B cell (primary cell): ENCODE data around the gene IFITM1. TPM values are rescaled to one million over a fixed set of nuclear protein-coding genes. Genes with fewer than 3 reads are reported as not detected.
A peak's percentile ranks its signal among the peaks of the same experiment; 100 is the strongest.

ENCODE experiments used
- ATAC-seq: fragments of 200-7000 bp; cut with Tn5 transposase; one replicate; pipeline ENCODE4 v1.10.0; 2021; ENCODE audit warnings: low read depth, mild to moderate bottlenecking, moderate number of reproducible peaks, moderate library complexity
- CTCF ChIA-PET: fragments of 350-600 bp; sonication (Branson Sonifier 250); formaldehyde crosslinking; loops from one replicate; lab custom pipeline; 2021; ENCODE audit warnings: antibody characterized with exemption, inconsistent platforms; lab: Charles Lee
- POLR2A ChIA-PET: fragments of 350-600 bp; sonication (Branson Sonifier 250); formaldehyde crosslinking; loops from one replicate; lab custom pipeline; 2021; ENCODE audit warnings: antibody characterized with exemption; lab: Charles Lee
- DNase-seq: peaks from one replicate; pipeline ENCODE4 v3.0.0; 2013
- H2AFZ ChIP-seq: 2 replicates; pipeline ENCODE4 v1.6.1; 2012; ENCODE audit warnings: mild to moderate bottlenecking, low read depth, low read length; ENCODE audit not compliant: insufficient read depth, poor library complexity, severe bottlenecking
- H3K27ac ChIP-seq, 2 donors: 1 replicate in 1 of 2; 2 replicates in 1 of 2; pipeline ENCODE4 v1.5.1; 2012 to 2013; ENCODE audit warnings: low read length in 2 of 2, mild to moderate bottlenecking in 2 of 2, moderate library complexity in 1 of 2
- H3K27me3 ChIP-seq, 4 experiments: fragments of 200-600 bp in 1 of 4; sonication (generic) in 1 of 4; replicated peaks in 1 of 4; 1 replicate in 2 of 4; 2 replicates in 2 of 4; pipeline versions ENCODE4 v1.6.1 to v1.7.0; 2013 to 2016; ENCODE audit warnings: low read length in 3 of 4, mild to moderate bottlenecking in 2 of 4, mixed read lengths in 1 of 4, moderate library complexity in 1 of 4; ENCODE audit not compliant: insufficient read depth in 4 of 4, control insufficient read depth in 3 of 4; ENCODE audit errors: control extremely low read depth in 1 of 4
- H3K36me3 ChIP-seq, 2 experiments: replicated peaks in 1 of 2; 1 replicate in 1 of 2; 2 replicates in 1 of 2; pipeline versions ENCODE4 v1.6.1 to v1.7.1; 2013; ENCODE audit warnings: low read length in 1 of 2; ENCODE audit not compliant: insufficient read depth in 2 of 2, control insufficient read depth in 1 of 2; ENCODE audit errors: control extremely low read depth in 1 of 2, extremely low read depth in 1 of 2
- H3K4me1 ChIP-seq, 2 donors: fragments of 200-600 bp in 1 of 2; sonication (generic) in 1 of 2; 1 replicate in 1 of 2; 2 replicates in 1 of 2; pipeline versions ENCODE4 v1.5.1 to v1.6.1; 2013 to 2017; ENCODE audit warnings: low read length in 2 of 2; ENCODE audit not compliant: control insufficient read depth in 2 of 2, insufficient read depth in 2 of 2
- H3K4me2 ChIP-seq: replicated peaks from 2 replicates; pipeline ENCODE3; 2012; ENCODE audit warnings: mild to moderate bottlenecking, low read depth, low read length; ENCODE audit not compliant: poor library complexity, severe bottlenecking
- H3K4me3 ChIP-seq, 5 experiments: fragments of 200-600 bp in 1 of 5; sonication (generic) in 1 of 5; 1 replicate in 3 of 5; 2 replicates in 2 of 5; pipeline versions ENCODE4 v1.5.1 to v1.7.0; 2011 to 2016; ENCODE audit warnings: low read length in 4 of 5, mild to moderate bottlenecking in 4 of 5, low read depth in 2 of 5, control low read depth in 1 of 5, moderate library complexity in 1 of 5; ENCODE audit not compliant: insufficient read depth in 1 of 5; ENCODE audit errors: control extremely low read depth in 1 of 5, extremely low read depth in 1 of 5
- H3K79me2 ChIP-seq: fragments of 200-600 bp; sonication (generic); one replicate; pipeline ENCODE4 v1.6.0; 2016; ENCODE audit warnings: low read length; ENCODE audit not compliant: control insufficient read depth, insufficient read depth
- H3K9ac ChIP-seq: fragments of 200-600 bp; sonication (generic); 2 replicates; pipeline ENCODE4 v1.6.1; 2017; ENCODE audit warnings: mild to moderate bottlenecking, low read length, moderate library complexity
- H3K9me3 ChIP-seq, 3 donors: one replicate each; pipeline versions ENCODE4 v1.6.1 to v1.7.1; 2013; ENCODE audit warnings: low read length in 2 of 3; ENCODE audit not compliant: control insufficient read depth in 2 of 3, insufficient read depth in 1 of 3; ENCODE audit errors: control extremely low read depth in 1 of 3
- H4K20me1 ChIP-seq: 2 replicates; pipeline ENCODE4 v1.6.0; 2012; ENCODE audit warnings: mild to moderate bottlenecking, low read length; ENCODE audit not compliant: insufficient read depth, control insufficient read depth, poor library complexity, severe bottlenecking
- H3K27ac Mint-ChIP-seq: one replicate; pipeline ENCODE4 v1.8.0; 2021; ENCODE audit warnings: mixed read lengths
- H3K27me3 Mint-ChIP-seq: one replicate; pipeline ENCODE4 v1.8.0; 2021; ENCODE audit warnings: mixed read lengths
- H3K4me1 Mint-ChIP-seq: one replicate; pipeline ENCODE4 v1.8.0; 2021; ENCODE audit warnings: mixed read lengths
- H3K4me3 Mint-ChIP-seq: one replicate; pipeline ENCODE4 v1.8.0; 2021; ENCODE audit warnings: mixed read lengths
- H3K9me3 Mint-ChIP-seq: one replicate; pipeline ENCODE4 v1.8.0; 2022; ENCODE audit warnings: mixed read lengths; ENCODE audit not compliant: insufficient read depth
- EZH2 ChIP-seq: IDR thresholded peaks from 2 replicates; pipeline ENCODE4 v1.6.1; 2012; ENCODE audit warnings: borderline replicate concordance, low read depth, mild to moderate bottlenecking, moderate library complexity, low read length; ENCODE audit not compliant: insufficient read depth, poor library complexity, severe bottlenecking
- WGBS: methylation state at CpG from one replicate; pipeline ENCODE4 v1.1.5; 2013; ENCODE audit warnings: missing lambda C conversion rate; ENCODE audit not compliant: insufficient coverage; 5-methylcytosine and 5-hydroxymethylcytosine counted together
- intact Hi-C: fragments of 100-400 bp; cut with micrococcal nuclease; formaldehyde crosslinking; loops from one replicate; pipeline ENCODE4 v1.10.0; 2022
- polyA plus RNA-seq: library from polyadenylated mRNA; depleted of rRNA; stranded (reverse); fragments of >200 nt; gene quantifications from 2 replicates; pipeline ENCODE4 v1.2.3, GENCODE V29; 2012
- total RNA-seq, 2 donors: library from RNA; stranded (reverse); fragments of 120-200 nt in 1 of 2; gene quantifications; 1 replicate in 1 of 2; 2 replicates in 1 of 2; pipeline versions ENCODE4 v1.2.3 to v1.2.4, GENCODE V29; 2013 to 2022
- TF ChIP-seq, protein P1 (sequence below): fragments of 200-600 bp; IDR thresholded peaks from one replicate; pipeline ENCODE4 v1.8.0; 2022; ENCODE audit warnings: antibody characterized with exemption, mild to moderate bottlenecking

Gene IFITM1
- total and polyA plus RNA-seq, 2 donors (not counting 1 experiment from before 2014, with no cell fraction given) = 19.5 to 83.7 TPM

DNA sequence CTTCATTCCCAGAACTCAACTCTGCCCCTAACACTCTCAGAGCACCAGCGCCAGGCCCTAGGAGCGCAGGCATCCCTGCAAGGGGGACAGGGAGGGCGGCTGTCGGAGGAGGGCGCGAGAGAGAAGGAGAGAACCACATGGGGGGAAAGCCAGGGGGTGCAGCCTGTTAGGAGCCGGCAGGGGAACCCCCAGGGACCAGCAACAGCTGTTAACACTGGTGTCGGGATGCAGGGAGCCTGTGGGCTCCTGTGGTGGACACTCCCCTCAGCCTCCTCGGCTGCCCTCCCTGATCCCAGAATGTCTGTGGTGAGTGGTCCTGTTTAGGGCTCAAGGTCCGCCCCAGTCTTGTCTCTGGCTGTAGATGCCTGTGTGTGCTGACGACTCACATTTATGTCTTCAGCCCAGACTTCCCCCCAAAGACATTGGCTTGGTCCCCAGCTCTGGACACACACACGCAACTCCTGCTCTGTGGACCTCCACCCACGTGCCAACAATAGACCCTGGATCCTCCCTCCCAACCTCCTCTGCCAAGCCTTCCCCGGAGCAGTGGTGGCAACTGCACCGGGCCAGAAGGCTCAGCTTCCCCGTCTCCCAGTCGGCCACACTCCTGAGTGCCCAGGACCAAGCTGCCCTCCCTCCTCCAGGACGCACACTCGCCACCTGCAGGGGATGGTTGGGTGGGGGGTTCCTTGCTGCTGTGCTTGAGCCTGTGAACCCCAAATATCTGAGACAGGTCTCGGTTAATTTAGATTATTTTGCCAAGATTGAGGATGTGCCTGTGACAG is 13.7 kb upstream of the IFITM1 start:
- intact Hi-C loops = no loop called here
- Mint-ChIP-seq H3K9me3 (no peaks in the 10 kb centered on the region), H3K4me3 (no peak overlapping the region), H3K4me1 (peaks cover 28% of the 10 kb centered on the region), H3K27ac (peak overlapping the region; percentile 26), H3K27me3 (peaks cover 7% of the 10 kb centered on the region)
- no peak for TF ChIP-seq EZH2
- TF ChIP-seq, protein P1, sequence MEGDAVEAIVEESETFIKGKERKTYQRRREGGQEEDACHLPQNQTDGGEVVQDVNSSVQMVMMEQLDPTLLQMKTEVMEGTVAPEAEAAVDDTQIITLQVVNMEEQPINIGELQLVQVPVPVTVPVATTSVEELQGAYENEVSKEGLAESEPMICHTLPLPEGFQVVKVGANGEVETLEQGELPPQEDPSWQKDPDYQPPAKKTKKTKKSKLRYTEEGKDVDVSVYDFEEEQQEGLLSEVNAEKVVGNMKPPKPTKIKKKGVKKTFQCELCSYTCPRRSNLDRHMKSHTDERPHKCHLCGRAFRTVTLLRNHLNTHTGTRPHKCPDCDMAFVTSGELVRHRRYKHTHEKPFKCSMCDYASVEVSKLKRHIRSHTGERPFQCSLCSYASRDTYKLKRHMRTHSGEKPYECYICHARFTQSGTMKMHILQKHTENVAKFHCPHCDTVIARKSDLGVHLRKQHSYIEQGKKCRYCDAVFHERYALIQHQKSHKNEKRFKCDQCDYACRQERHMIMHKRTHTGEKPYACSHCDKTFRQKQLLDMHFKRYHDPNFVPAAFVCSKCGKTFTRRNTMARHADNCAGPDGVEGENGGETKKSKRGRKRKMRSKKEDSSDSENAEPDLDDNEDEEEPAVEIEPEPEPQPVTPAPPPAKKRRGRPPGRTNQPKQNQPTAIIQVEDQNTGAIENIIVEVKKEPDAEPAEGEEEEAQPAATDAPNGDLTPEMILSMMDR = no peak
- no peak overlapping the region for H2AFZ ChIP-seq
- no peak overlapping the region for H3K9ac ChIP-seq
- peaks cover 15 to 27% of the 10 kb centered on the region in 2 donors for H3K4me1 ChIP-seq
- ChIA-PET POLR2A (interaction anchor here (1.1 kb wide), 1 partner anchor 91 kb away, joined by 3 read pairs; no protein-coding TSS in a partner anchor), CTCF (interaction anchor here (1.2 to 5.1 kb wide), 3 partner anchors 10 to 49 kb away, joined by 3 to 32 read pairs (median 6); no protein-coding TSS in a partner anchor)
- H4K20me1 ChIP-seq = no peaks in the 10 kb centered on the region
- H3K79me2 ChIP-seq = no peaks in the 10 kb centered on the region
- no peaks in the 10 kb centered on the region for H3K36me3 ChIP-seq
- DNase-seq = no peak
- H3K9me3 ChIP-seq = no peaks in the 10 kb centered on the region
- WGBS = 29% methylated on average over 13 of the region's 20 CpGs
- H3K27me3 ChIP-seq = peaks cover 0 to 15% (median 1%) of the 10 kb centered on the region in 4 experiments
- no peak overlapping the region for H3K4me2 ChIP-seq
- H3K27ac ChIP-seq = no peak overlapping the region
- ATAC-seq = peak; percentile 28
- H3K4me3 ChIP-seq = no peak overlapping the region

DNA sequence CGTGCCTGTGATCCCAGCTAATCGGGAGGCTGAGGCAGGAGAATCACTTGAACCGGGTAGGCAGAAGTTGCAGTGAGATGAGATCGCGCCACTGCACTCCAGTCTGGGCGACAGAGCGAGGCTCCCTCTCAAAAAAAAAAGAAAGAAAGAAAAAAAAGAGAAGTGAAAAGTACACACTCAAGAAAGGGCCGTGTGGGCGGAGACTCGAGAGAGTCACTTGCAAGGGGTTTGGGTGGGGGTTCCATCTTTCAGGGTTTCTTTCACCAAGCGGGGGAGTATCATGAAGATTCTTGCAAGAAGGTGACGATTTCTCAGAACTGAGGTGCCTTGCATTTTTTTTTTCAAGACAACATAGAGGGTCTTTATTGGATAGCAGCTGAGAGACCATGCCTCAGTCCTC is 10.5 kb upstream of the IFITM1 start:
- Histone ChIP-seq H3K27me3 (peaks cover 0 to 15% (median 1%) of the 10 kb centered on the region in 4 experiments), H3K9ac (no peak overlapping the region), H3K4me3 (no peak overlapping the region), H3K79me2 (no peaks in the 10 kb centered on the region), H3K9me3 (no peaks in the 10 kb centered on the region), H2AFZ (peak overlapping the region; percentile 35), H3K4me1 (peaks cover 15 to 41% of the 10 kb centered on the region in 2 donors), H3K27ac (no peak overlapping the region), H3K36me3 (no peaks in the 10 kb centered on the region), H3K4me2 (peak overlapping the region; percentile 16), H4K20me1 (no peaks in the 10 kb centered on the region)
- ATAC-seq (peak; percentile 49), DNase-seq (peak; percentile 76)
- Mint-ChIP-seq H3K27me3 (no peaks in the 10 kb centered on the region), H3K4me3 (peak overlapping the region; percentile 66), H3K4me1 (peaks cover 38% of the 10 kb centered on the region), H3K9me3 (no peaks in the 10 kb centered on the region), H3K27ac (peak overlapping the region; percentile 82)
- WGBS = 33% methylated on average over 5 of the region's 12 CpGs
- TF ChIP-seq, protein P1 = no peak
- no peak for TF ChIP-seq EZH2
- CTCF ChIA-PET = interaction anchor here (1.7 to 5.6 kb wide), 3 partner anchors 13 to 145 kb away, joined by 7 to 54 read pairs (median 32); no protein-coding TSS in a partner anchor
- POLR2A ChIA-PET = interaction anchor here (0.6 kb wide), 1 partner anchor 14 kb away, joined by 4 read pairs; no protein-coding TSS in a partner anchor
- intact Hi-C loops = no loop called here
